Panc1 (cell line): Measurements from ENCODE around the gene KCNIP3. TPM values are rescaled to one million over a fixed set of nuclear protein-coding genes. Genes with fewer than 3 reads are reported as not detected.

ENCODE experiments used
- ATAC-seq: fragments of 200-7000 bp; cut with Tn5 transposase; 2 replicates; pipeline ENCODE4 v1.9.1; 2020; ENCODE audit warnings: mild to moderate bottlenecking, moderate library complexity
- Bru-seq: library from RNA; stranded (reverse); fragments of 400-500 nt; gene quantifications from one replicate; lab custom pipeline; 2021; lab: Mats Ljungman, UMichigan
- BruChase-seq, 2 experiments: library from RNA; stranded (reverse); fragments of 400-500 nt; gene quantifications; one replicate each; lab custom pipeline; 2021; lab: Mats Ljungman, UMichigan
- BruUV-seq: library from RNA; stranded (reverse); fragments of 400-500 nt; replicated peaks from 2 replicates; lab custom pipeline; 2021; lab: Mats Ljungman, UMichigan
- CTCF ChIA-PET: fragments of 300-600 bp; sonication (Branson Sonifier 250); formaldehyde crosslinking; loops from one replicate; lab custom pipeline; 2022; ENCODE audit warnings: antibody characterized with exemption; lab: Charles Lee
- POLR2A ChIA-PET: fragments of 300-600 bp; sonication (Branson Sonifier 250); formaldehyde crosslinking; loops from one replicate; lab custom pipeline; 2022; ENCODE audit warnings: antibody characterized with exemption; lab: Charles Lee
- DNase-seq: peaks from one replicate; pipeline ENCODE4 v3.0.0-alpha.2; 2010; ENCODE audit warnings: low read depth, low spot score
- H3K27ac ChIP-seq: 2 replicates; pipeline ENCODE4 v1.5.1; 2011; ENCODE audit warnings: mild to moderate bottlenecking, low read length, inconsistent platforms
- H3K27me3 ChIP-seq: fragments of 200-500 bp; sonication (Bioruptor generic); 2 replicates; pipeline ENCODE4 v1.6.0; 2014; ENCODE audit warnings: low read length, inconsistent platforms; ENCODE audit not compliant: control insufficient read depth, insufficient read depth
- H3K36me3 ChIP-seq: fragments of 200-500 bp; sonication (Bioruptor generic); 2 replicates; pipeline ENCODE4 v1.5.1; 2014; ENCODE audit warnings: inconsistent platforms, mild to moderate bottlenecking, low read length, moderate library complexity; ENCODE audit not compliant: control insufficient read depth, insufficient read depth
- H3K4me1 ChIP-seq: 2 replicates; pipeline ENCODE4 v1.5.1; 2011; ENCODE audit warnings: inconsistent platforms, mild to moderate bottlenecking, low read length, moderate library complexity; ENCODE audit not compliant: control insufficient read depth, insufficient read depth
- H3K4me3 ChIP-seq, 2 experiments: 2 replicates each; pipeline ENCODE4 v1.5.1; 2011 to 2012; ENCODE audit warnings: low read depth in 2 of 2, low read length in 2 of 2, mild to moderate bottlenecking in 2 of 2, inconsistent platforms in 1 of 2, moderate library complexity in 1 of 2
- H3K9me3 ChIP-seq: fragments of 200-500 bp; sonication (Bioruptor generic); 2 replicates; pipeline ENCODE4 v1.5.1; 2014; ENCODE audit warnings: low read depth, mild to moderate bottlenecking, inconsistent platforms, low read length, moderate library complexity; ENCODE audit not compliant: control insufficient read depth, insufficient read depth
- POLR2AphosphoS5 ChIP-seq: IDR thresholded peaks from 2 replicates; pipeline ENCODE4 v1.6.1; 2012; ENCODE audit warnings: mild to moderate bottlenecking, low read depth, low read length, moderate library complexity
- SIN3A ChIP-seq: IDR thresholded peaks from 2 replicates; pipeline ENCODE4 v1.6.1; 2012; ENCODE audit warnings: low read depth, mild to moderate bottlenecking, low read length, moderate library complexity, borderline replicate concordance; ENCODE audit not compliant: insufficient read depth
- TCF7L2 ChIP-seq: IDR thresholded peaks from 2 replicates; pipeline ENCODE4 v1.6.1; 2011; ENCODE audit warnings: mild to moderate bottlenecking, low read depth, low read length, inconsistent platforms
- in situ Hi-C: cut with HindIII; loops from 2 replicates; pipeline ENCODE4 v1.10.0; 2016; ENCODE audit warnings: low sequenced_read_pairs, low pct_unique_long_range_greater_than_20kb
- intact Hi-C: fragments of 100-400 bp; cut with micrococcal nuclease; formaldehyde crosslinking; loops from one replicate; pipeline ENCODE4 v1.10.0; 2022; ENCODE audit not compliant: unreplicated experiment
- long read RNA-seq: library from polyadenylated mRNA; unstranded; transcript quantifications from one replicate; pipeline ENCODE4 v2.0.0, GENCODE V29; 2021; ENCODE audit not compliant: unreplicated experiment
- polyA plus RNA-seq: library from polyadenylated mRNA; unstranded; fragments of >200 nt; gene quantifications from one replicate; pipeline ENCODE4 v1.2.1, GENCODE V29; 2012; ENCODE audit warnings: missing spikeins; ENCODE audit not compliant: insufficient read length
- total RNA-seq: library from RNA; stranded (reverse); gene quantifications from one replicate; pipeline ENCODE4 v1.2.1, GENCODE V29; 2021; ENCODE audit not compliant: unreplicated experiment
- TF ChIP-seq, protein P1 (sequence below): fragments of 450-650 bp; IDR thresholded peaks from 2 replicates; pipeline ENCODE4 v1.5.1; 2017; ENCODE audit warnings: mild to moderate bottlenecking
- TF ChIP-seq, protein P2 (sequence below), 2 experiments: IDR thresholded peaks; 2 replicates each; pipeline ENCODE4 v1.6.1; 2011 to 2012; ENCODE audit warnings: low read depth in 2 of 2, control low read depth in 1 of 2, low read length in 1 of 2, mild to moderate bottlenecking in 1 of 2, moderate library complexity in 1 of 2; ENCODE audit not compliant: insufficient read depth in 1 of 2

KCNIP3 gene
- 17.5 TPM for total RNA-seq
- 8.8 TPM for polyA plus RNA-seq
- Bru-seq, nascent RNA, result percentile 45 among the genes with signal in this experiment
- percentile 53 among the genes with signal in this experiment for BruChase-seq, experiment 1, labeled RNA remaining after a 2-hour chase
- percentile 55 among the genes with signal in this experiment for BruChase-seq, experiment 2, labeled RNA remaining after a 6-hour chase
- long read RNA-seq, transcript KCNIP3-205 (8 exons, 985 nt), result major isoform, 6 of 21 reads
- long read RNA-seq, partial matches to known transcripts, result 2 of 21 reads
- long read RNA-seq, other reads (novel, unspliced or antisense), result 13 of 21 reads

DNA sequence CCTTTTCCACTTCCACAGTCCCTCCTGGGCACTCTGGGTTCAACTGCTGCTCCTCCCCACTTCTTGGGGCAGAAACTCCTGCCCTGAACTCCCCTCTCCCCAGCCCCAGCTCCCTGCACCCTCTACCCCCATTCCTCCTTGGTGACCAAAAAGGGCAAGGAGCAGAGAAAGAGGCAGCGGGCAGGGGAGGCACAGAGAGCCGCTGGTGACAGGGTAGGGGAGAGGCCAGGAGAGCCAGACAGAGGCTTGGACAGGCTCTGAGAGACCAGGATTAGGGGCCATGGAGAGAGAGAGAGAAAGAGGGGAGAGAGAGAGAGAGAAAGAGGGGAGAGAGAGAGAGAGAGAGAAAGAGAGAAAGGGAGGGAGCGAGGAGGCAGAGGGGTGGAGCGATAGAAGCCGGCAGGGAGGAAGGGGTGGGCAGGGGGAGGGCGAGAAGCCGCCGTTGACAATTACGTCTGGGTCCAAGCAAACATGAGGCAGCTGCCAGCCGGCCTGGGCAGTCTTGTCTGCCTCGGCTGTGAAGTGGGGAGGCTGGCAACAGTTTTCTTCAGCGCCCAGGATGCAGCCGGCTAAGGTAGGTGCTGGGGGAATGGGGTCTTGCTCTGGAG is at the start of gene KCNIP3:
Gene KCNIP3 (plus strand): TSS at position 468 of the 608 bp plus-strand sequence. CDS start 92 bp downstream, at position 560.
- ChIA-PET CTCF (no interaction called here), POLR2A (no interaction called here)
- Histone ChIP-seq H3K4me1 (no peaks in the 10 kb centered on the region), H3K9me3 (no peaks in the 10 kb centered on the region), H3K4me3 (no peak within 1 kb of the TSS), H3K27me3 (no peaks in the 10 kb centered on the region), H3K27ac (no peak within 1 kb of the TSS), H3K36me3 (no peaks in the 10 kb centered on the region)
- no TSS peak for BruUV-seq
- no peak for TF ChIP-seq POLR2AphosphoS5
- TF ChIP-seq, protein P1, sequence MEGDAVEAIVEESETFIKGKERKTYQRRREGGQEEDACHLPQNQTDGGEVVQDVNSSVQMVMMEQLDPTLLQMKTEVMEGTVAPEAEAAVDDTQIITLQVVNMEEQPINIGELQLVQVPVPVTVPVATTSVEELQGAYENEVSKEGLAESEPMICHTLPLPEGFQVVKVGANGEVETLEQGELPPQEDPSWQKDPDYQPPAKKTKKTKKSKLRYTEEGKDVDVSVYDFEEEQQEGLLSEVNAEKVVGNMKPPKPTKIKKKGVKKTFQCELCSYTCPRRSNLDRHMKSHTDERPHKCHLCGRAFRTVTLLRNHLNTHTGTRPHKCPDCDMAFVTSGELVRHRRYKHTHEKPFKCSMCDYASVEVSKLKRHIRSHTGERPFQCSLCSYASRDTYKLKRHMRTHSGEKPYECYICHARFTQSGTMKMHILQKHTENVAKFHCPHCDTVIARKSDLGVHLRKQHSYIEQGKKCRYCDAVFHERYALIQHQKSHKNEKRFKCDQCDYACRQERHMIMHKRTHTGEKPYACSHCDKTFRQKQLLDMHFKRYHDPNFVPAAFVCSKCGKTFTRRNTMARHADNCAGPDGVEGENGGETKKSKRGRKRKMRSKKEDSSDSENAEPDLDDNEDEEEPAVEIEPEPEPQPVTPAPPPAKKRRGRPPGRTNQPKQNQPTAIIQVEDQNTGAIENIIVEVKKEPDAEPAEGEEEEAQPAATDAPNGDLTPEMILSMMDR, result no peak
- TF ChIP-seq, protein P2, sequence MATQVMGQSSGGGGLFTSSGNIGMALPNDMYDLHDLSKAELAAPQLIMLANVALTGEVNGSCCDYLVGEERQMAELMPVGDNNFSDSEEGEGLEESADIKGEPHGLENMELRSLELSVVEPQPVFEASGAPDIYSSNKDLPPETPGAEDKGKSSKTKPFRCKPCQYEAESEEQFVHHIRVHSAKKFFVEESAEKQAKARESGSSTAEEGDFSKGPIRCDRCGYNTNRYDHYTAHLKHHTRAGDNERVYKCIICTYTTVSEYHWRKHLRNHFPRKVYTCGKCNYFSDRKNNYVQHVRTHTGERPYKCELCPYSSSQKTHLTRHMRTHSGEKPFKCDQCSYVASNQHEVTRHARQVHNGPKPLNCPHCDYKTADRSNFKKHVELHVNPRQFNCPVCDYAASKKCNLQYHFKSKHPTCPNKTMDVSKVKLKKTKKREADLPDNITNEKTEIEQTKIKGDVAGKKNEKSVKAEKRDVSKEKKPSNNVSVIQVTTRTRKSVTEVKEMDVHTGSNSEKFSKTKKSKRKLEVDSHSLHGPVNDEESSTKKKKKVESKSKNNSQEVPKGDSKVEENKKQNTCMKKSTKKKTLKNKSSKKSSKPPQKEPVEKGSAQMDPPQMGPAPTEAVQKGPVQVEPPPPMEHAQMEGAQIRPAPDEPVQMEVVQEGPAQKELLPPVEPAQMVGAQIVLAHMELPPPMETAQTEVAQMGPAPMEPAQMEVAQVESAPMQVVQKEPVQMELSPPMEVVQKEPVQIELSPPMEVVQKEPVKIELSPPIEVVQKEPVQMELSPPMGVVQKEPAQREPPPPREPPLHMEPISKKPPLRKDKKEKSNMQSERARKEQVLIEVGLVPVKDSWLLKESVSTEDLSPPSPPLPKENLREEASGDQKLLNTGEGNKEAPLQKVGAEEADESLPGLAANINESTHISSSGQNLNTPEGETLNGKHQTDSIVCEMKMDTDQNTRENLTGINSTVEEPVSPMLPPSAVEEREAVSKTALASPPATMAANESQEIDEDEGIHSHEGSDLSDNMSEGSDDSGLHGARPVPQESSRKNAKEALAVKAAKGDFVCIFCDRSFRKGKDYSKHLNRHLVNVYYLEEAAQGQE (IDR thresholded peaks at IDR 0.05; ENCODE audit: insufficient read depth in 1 of 2, low read depth in 2 of 2, low read length in 1 of 2), result no peak
- TF ChIP-seq TCF7L2, result no peak
- no peak for TF ChIP-seq SIN3A
- ATAC-seq (no peak), DNase-seq (no peak)
- intact Hi-C loops (no loop called here), in situ Hi-C loops (no loop called here)

DNA sequence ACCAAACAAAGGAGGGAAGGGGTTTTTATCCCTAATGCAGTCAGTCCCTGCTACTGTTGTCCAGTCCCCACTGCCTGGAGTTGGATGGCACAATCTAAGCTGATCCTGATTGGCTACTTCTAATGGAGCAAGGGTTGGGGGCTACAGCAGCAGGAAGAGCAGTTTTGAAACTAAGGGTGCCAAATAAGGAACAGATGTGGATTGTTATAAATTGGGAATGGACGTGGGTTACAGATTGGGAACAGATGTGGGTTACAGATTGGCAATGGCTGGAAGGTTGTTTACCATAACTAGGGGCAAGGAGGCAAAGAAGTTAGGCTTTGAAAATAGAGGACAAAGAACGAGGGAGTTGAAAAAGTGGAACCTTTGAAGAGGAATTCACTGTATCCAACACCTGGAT is 38.9 kb upstream of the KCNIP3 start:
- no peaks in the 10 kb centered on the region for H3K9me3 ChIP-seq
- BruUV-seq, result no TSS peak
- H3K27me3 ChIP-seq, result no peaks in the 10 kb centered on the region
- no peaks in the 10 kb centered on the region for H3K4me1 ChIP-seq
- no peak overlapping the region for H3K27ac ChIP-seq
- intact Hi-C loops, result no loop called here
- TF ChIP-seq POLR2AphosphoS5, result no peak
- TF ChIP-seq, protein P1, result no peak
- TF ChIP-seq SIN3A, result no peak
- TF ChIP-seq, protein P2 (IDR thresholded peaks at IDR 0.05; ENCODE audit: insufficient read depth in 1 of 2, low read depth in 2 of 2, low read length in 1 of 2), result no peak
- TF ChIP-seq TCF7L2, result no peak
- H3K36me3 ChIP-seq, result no peaks in the 10 kb centered on the region
- ChIA-PET POLR2A (no interaction called here), CTCF (no interaction called here)
- H3K4me3 ChIP-seq, result no peak overlapping the region
- in situ Hi-C loops, result no loop called here
- DNase-seq (no peak), ATAC-seq (no peak)
